Activated CD8-positive, alpha-beta T cell treated with anti-CD3 and anti-CD28 coated beads for 36 hours (primary cell): ENCODE data around the gene PRSS12. TPM values are rescaled to one million over a fixed set of nuclear protein-coding genes. Genes with fewer than 3 reads are reported as not detected.

ENCODE experiments used
- ATAC-seq: fragments of 200-7000 bp; cut with Tn5 transposase; one replicate; pipeline ENCODE4 v1.10.0; 2021; ENCODE audit warnings: mild to moderate bottlenecking, moderate library complexity
- CTCF ChIA-PET: fragments of 350-600 bp; sonication (Branson Sonifier 250); formaldehyde crosslinking; loops from one replicate; lab custom pipeline; 2021; ENCODE audit warnings: antibody characterized with exemption; lab: Charles Lee
- POLR2A ChIA-PET: fragments of 350-600 bp; sonication (Branson Sonifier 250); formaldehyde crosslinking; loops from one replicate; lab custom pipeline; 2021; ENCODE audit warnings: antibody characterized with exemption; lab: Charles Lee
- DNase-seq: peaks from one replicate; pipeline ENCODE4 v3.0.0-alpha.2; 2020
- H3K27ac Mint-ChIP-seq: one replicate; pipeline ENCODE4 v1.8.0; 2021; ENCODE audit warnings: mild to moderate bottlenecking, mixed read lengths
- H3K27me3 Mint-ChIP-seq: one replicate; pipeline ENCODE4 v1.8.0; 2021; ENCODE audit warnings: mixed read lengths
- H3K36me3 Mint-ChIP-seq: one replicate; pipeline ENCODE4 v1.8.0; 2021; ENCODE audit warnings: low read depth, mixed read lengths
- H3K4me1 Mint-ChIP-seq: one replicate; pipeline ENCODE4 v1.8.0; 2021; ENCODE audit warnings: low read depth, mixed read lengths
- H3K4me3 Mint-ChIP-seq: one replicate; pipeline ENCODE4 v1.8.0; 2021; ENCODE audit warnings: mild to moderate bottlenecking, moderate library complexity, mixed read lengths
- H3K9me3 Mint-ChIP-seq: one replicate; pipeline ENCODE4 v1.8.0; 2021; ENCODE audit warnings: mixed read lengths
- intact Hi-C: fragments of 100-400 bp; cut with micrococcal nuclease; formaldehyde crosslinking; loops from one replicate; pipeline ENCODE4 v1.10.0; 2022
- total RNA-seq, 2 experiments: library from RNA; stranded (reverse); gene quantifications; one replicate each; pipeline ENCODE4 v1.2.3, GENCODE V29; 2021
- TF ChIP-seq, protein P1 (sequence below): fragments of 200-600 bp; IDR thresholded peaks from one replicate; pipeline ENCODE4 v1.8.0; 2022; ENCODE audit warnings: antibody characterized with exemption, mild to moderate bottlenecking

The PRSS12 gene
- total RNA-seq, 2 experiments from 2014 or later, result not detected

DNA sequence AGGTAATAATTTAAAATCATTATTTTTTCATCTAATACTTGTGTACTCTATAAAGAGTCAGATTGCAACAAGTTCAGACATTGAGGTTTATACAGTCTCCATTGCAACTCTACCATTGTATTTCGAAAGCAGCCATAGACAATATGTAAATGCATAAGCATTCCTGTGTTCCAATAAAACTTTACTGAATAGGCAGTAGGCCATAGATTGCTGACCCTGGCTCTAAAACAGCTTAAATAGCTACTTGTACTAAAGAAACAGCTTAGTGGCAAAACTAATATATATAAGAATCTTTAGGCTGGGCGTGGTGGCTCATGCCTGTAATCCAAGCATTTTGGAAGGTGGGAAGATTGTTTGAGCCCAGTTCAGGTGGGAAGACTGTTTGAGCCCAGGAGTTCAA lies 115.3 kb downstream of the PRSS12 start:
- no peak for DNase-seq

DNA sequence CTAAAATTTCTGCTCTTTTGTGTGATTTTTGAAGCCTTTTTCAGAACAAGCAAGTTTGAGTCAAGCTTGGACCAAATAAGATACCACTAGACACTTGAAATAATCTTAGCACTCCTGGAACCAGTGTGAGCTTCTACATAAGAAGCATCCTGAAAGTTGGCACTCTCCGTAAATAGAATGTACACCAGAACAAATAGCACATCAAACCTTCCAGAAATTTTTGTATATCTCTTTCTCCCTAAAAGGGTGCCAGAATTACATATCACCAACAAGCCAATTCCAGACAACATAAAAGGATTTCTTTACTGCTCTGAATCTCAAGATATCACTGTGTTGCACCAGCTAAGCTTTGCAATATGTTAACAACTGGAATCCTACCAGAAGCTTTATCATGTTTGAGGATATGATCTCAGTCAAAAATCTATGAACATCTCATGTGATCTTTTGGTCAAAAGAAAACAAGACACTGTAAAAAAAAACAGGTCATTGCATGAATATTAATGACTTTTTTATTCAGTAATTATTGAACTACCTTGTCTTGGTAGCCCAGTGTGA lies 117.2 kb downstream of the PRSS12 start:
- ChIA-PET POLR2A (no interaction called here), CTCF (interaction anchor here (4.1 kb wide), 1 partner anchor 11 kb away, joined by 20 read pairs; no protein-coding TSS in a partner anchor)
- Mint-ChIP-seq H3K9me3 (no peaks in the 10 kb centered on the region), H3K27me3 (no peaks in the 10 kb centered on the region), H3K27ac (no peak overlapping the region), H3K36me3 (no peaks in the 10 kb centered on the region), H3K4me3 (no peak overlapping the region), H3K4me1 (no peaks in the 10 kb centered on the region)
- TF ChIP-seq, protein P1, sequence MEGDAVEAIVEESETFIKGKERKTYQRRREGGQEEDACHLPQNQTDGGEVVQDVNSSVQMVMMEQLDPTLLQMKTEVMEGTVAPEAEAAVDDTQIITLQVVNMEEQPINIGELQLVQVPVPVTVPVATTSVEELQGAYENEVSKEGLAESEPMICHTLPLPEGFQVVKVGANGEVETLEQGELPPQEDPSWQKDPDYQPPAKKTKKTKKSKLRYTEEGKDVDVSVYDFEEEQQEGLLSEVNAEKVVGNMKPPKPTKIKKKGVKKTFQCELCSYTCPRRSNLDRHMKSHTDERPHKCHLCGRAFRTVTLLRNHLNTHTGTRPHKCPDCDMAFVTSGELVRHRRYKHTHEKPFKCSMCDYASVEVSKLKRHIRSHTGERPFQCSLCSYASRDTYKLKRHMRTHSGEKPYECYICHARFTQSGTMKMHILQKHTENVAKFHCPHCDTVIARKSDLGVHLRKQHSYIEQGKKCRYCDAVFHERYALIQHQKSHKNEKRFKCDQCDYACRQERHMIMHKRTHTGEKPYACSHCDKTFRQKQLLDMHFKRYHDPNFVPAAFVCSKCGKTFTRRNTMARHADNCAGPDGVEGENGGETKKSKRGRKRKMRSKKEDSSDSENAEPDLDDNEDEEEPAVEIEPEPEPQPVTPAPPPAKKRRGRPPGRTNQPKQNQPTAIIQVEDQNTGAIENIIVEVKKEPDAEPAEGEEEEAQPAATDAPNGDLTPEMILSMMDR, result no peak
- no peak for DNase-seq
- intact Hi-C loops, result no loop called here
- ATAC-seq, result no peak

More for the DNA sequence above, 115.3 kb downstream of the PRSS12 start:
- Mint-ChIP-seq H3K4me3 (no peak overlapping the region), H3K4me1 (no peaks in the 10 kb centered on the region), H3K9me3 (no peaks in the 10 kb centered on the region), H3K36me3 (no peaks in the 10 kb centered on the region), H3K27ac (no peak overlapping the region), H3K27me3 (no peaks in the 10 kb centered on the region)
- CTCF ChIA-PET, result no interaction called here
- POLR2A ChIA-PET, result no interaction called here
- TF ChIP-seq, protein P1, result no peak
- no peak for ATAC-seq
- intact Hi-C loops, result no loop called here
